HG03439 (cell line): ENCODE data around the gene FHIT.

ENCODE experiments used
- ATAC-seq: cut with Tn5 transposase; IDR thresholded peaks from one replicate; pipeline ENCODE4 v1.9.1; 2021; ENCODE audit warnings: mild to moderate bottlenecking, moderate library complexity; ENCODE audit not compliant: unreplicated experiment

Gene FHIT

DNA sequence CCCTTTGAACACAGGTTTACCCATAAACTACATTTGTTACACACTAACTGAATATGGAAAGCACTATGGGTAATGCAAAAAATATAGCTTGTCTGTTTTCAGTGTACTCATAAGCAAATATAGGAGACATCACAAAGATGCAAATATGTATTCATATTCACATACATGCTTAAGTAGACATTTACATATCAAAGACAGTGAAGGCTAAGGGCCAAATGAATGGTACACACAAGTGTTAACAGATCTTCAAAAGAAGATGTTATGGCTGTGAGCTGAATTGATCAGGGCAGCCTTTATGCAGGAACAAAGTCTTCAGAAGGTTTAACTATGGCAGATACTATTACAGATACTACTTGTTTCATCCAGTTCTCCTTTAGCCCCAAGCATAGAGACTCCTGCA, 384.1 kb downstream of the FHIT start:
- no peak for ATAC-seq

DNA sequence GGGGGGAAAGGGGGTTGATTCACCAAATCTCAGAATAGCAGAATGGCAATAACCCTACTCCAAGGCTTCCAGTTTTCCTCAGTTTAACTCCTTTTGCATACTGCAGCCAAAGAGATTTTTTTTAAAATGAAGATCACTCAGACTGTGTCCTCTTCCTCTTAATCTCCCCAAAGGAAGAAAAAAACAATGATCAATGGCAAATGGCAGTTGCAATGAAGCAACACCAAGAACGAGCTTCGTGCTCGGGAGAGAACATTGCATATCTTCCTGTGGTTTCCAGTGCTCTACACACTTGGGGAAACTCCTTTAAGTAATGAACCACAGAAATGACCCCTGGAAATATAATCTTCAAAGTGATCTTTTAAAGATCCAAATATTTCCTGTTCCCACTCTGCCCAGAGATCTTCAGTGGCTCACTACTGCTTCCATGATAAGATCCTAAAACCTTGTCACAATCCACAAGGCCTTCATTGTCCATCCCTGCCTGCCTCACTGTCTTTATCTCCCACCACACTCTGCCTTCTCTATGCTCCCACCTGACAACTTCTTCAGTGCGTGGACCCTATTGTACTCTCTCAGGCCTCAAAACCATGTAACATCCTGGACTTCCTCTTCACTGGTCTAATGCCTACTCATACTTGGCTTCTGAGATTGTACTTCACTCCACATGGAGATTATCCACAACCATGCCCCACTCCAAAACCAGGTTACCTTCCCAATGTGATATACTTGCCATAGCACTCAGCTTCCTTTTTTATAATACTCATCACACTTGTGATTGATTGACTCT, 394.8 kb downstream of the FHIT start:
- no peak for ATAC-seq

DNA sequence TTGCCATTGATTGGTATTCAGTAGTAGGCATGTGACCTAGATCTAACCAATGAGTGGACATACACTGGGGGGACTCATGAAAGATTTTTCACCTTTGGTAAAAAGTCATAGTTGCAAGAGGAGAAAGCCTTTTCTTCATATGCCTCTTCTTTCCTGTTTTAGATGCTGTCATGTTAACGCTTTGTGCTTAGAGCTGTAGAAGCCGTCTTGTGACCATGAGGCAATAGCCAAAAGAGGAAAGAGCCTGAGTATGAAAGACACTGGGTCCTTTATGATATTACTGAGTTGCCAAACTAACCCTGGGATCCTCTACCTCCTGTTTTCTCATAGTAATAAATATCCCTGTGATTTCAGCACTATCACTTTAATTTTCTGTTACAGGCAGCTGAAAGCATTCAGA, 396.0 kb downstream of the FHIT start:
- no peak for ATAC-seq

DNA sequence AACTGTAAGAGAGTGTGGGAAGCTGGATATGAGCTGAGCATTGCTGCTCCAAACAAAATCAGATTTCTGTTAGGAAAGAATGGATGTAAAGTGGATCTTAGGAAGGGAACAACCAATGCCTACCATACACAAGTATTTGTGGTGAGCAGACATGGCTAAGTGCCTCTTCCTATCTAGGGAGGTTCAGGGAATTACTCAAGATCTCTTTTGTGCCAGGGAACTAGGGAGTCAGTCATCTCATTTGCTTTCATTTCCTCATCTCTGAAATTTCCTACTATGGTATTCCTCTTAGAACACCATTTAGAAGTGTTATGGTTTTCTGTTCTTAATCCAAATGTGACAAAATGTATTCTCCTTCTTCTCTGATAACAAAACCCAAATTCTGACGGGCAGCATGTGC, 396.5 kb downstream of the FHIT start:
- no peak for ATAC-seq

DNA sequence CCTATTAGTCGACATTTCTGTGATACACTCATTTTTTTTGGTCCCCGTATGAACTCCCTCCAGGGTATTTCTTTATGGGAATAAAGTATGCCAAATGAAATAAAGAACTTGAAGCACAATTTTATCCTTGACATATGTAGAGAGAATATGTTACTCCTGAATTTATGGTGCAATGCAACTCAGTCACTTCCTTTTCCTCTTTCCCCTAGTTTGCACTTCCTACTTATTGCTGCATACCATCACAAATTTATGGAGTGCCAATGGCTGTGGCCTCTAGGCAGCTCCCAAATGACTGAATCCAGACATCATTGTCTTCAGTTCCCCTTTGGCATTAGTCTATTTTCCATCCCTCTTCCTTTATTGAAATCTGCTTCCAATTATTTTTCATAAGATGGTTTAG, 403.5 kb downstream of the FHIT start:
- no peak for ATAC-seq

DNA sequence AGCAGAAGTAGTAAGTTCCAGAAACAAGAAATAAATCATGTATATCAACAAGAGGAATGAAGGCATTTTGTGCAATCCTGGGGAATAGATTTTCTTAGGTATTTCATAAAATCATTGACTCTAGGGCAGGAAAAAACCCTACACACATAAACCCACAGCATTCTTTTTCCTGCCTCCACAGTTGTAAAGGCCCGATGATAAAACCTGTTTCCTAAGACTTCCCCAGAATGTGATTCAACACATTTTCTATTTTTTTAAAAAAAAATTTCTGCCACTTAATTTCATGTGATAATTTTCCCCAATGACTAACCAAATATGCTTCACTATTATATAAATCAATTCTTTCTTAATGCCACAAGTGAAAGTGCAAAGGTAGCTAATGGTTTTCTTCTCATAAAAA, 407.0 kb downstream of the FHIT start:
- no peak for ATAC-seq

DNA sequence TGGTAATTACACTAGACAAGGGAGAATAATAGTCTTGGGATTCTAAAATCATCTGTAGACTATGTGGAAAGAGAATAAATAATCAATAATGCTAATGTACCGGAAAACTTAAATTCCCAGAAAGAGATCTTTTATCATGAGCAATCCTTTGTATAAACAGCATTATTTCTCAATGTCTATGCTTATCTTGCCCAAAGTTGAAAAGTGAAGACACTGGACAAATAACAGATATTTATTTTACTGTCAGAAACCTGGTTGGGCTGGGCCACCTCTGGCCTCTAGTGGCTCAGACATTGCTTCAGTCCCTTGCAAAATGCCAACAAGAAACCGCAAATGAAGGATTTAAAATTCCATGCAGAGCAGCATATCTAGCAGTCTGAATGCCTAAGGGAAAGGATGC, 409.9 kb downstream of the FHIT start:
- no peak for ATAC-seq

DNA sequence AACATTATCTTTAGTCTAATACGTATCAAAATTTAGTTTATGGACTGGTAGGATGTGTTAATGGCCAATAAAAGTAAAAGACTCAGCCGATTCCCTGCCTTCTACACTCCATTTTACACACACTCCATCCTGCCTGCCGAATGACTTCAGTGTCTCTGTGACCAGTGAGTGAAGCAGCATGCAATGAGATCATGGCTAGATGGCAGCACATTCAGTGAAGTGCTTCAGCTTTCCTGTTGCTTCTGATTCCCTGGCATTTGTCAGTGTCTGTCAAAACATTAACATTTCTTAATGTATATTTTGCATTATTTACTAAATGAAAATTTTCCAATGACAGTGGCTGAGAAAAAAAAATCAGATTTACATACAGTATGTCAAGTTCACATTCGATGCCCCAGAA, 412.0 kb downstream of the FHIT start:
- no peak for ATAC-seq

DNA sequence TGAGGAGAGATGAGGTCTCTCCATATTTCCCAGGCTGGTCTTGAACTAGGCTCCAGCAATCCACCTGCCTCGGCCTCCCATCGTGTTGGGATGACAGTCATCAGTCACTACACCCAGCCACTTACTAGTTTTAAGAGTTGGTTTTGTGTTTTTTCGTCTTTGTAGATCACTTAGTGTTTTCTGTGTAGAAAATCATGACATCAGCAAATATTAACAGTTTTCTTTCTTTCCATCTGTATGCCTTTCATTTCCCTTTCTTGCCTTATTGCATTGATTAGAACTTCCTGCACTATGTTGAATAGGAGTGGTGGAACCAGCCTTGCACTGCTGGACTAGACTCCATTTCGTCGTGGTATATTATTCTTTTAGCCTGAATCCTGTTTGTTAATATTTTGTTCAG, 415.5 kb downstream of the FHIT start:
- ATAC-seq, result no peak

DNA sequence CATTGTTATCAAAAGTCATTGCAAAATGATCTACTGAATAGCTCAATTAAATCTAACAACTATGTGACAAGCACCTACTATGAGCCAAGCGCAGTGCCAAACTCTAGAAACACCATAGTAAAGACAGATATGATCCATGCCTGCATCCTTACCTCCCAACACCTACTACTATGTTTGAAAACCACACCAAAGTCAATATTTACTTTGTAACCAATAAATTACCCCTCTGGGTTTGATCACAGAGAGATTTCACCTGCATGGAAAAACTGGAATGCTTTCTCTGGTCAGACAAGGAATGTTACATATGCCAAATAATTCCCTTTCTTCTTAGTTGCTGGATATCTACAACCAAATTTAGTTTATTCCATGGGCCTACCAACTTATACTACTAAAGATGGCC, 422.2 kb downstream of the FHIT start:
- ATAC-seq, result no peak

DNA sequence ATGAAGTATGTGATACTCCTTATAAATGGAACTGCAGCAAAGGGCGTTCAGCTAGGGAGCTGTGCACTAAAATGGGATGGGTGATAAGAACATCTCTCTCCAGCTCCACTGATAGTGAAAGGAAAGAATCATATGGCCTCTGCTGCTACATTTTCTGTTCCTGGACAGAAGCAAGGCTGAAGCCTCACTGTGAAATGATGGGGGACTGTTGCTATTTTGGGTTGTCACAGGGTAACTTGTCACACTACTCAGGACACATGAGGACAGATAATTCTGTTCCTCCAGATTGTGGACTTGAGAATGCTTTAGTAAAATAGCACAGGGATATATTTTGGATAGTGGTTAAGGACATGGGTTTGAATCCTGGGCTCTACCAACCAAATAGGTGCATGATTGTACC, 423.6 kb downstream of the FHIT start:
- no peak for ATAC-seq

DNA sequence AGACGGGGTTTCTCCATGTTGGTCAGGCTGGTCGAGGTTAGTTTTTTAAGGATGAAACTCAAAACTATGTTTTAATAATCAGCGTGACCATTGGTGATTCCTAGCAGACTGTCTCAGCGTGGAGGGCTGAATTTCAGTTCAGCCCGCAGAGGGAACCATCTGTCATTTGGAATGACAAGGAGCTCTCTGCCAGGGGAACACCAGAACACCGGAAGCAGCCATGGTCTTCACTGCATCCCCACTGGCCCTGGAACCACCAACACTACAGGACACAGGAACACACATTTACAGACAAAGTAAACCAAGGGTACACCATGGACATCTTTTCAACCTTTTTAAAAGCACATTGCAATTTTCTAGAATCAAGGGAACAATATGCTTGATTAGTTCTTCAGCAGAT, 424.7 kb downstream of the FHIT start:
- no peak for ATAC-seq

DNA sequence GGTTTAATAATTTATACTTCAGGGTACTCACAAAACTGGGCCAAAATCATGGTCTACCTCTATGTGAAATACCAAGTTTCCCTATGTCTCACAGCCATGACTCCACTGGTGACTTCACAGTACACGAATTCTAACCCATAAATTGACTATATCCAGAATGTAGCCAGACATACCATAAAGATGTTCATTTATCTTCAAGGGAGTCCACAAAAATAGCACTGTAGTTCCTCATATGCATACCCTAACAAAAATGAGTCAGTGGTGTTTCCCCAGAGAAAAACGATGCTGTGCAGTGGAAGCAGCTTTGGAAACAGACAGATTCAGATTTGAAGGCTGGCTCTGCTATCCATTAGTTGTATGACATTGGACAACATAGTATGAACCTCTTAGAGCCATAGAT, 438.8 kb downstream of the FHIT start:
- ATAC-seq, result no peak

DNA sequence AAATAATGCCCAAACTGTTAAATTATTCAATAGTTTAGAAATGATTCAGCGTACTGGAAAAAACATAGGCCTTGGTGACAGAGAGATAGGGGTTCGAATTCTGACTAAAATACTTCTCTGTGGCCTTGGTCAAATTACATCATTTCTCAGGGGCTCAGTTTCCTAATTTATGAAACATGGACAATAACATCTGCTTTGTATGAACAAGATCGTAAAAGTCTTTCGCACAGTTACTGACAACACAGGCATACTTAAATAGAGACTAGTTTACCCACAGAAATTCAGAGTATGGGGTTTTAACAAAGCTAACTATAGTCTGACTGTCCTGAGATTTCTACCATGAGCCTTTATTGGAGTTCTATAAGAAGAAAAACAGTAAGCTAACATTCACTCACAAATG, 440.4 kb downstream of the FHIT start:
- ATAC-seq, result no peak

DNA sequence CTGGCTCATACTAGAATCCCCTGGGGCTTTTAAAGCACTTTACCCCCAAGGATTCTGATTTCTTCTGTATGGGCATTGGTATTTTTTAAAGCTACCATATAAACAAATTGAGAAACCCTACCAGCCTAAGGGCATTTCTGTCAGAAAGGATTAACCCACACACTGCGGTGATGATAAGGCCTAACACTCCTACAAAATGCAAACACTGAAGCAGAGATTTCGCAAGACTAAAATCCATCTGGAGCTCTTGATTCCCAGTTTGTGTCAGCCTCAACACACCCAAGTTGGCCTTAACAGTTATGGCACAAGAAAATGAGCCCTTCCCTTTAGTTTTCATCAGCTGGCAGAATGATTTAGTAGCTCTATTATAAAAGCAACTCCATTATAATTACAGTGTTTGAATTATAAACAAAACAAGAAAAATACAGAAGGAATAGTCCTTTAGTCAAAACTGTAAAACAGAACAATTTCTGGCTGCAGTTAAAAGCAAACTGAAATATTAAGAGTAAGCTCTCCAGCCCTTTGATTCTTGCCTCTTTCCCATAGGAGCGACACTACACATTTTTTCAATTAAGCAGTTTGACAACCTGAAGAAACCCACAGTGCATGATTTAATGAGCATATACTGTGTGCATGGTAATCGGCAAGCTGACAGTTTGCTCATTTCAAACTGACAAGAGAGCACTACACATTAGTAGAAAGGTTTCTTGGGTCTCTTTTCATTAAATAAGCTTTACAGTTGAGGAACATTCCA, 441.2 kb downstream of the FHIT start:
- no peak for ATAC-seq

DNA sequence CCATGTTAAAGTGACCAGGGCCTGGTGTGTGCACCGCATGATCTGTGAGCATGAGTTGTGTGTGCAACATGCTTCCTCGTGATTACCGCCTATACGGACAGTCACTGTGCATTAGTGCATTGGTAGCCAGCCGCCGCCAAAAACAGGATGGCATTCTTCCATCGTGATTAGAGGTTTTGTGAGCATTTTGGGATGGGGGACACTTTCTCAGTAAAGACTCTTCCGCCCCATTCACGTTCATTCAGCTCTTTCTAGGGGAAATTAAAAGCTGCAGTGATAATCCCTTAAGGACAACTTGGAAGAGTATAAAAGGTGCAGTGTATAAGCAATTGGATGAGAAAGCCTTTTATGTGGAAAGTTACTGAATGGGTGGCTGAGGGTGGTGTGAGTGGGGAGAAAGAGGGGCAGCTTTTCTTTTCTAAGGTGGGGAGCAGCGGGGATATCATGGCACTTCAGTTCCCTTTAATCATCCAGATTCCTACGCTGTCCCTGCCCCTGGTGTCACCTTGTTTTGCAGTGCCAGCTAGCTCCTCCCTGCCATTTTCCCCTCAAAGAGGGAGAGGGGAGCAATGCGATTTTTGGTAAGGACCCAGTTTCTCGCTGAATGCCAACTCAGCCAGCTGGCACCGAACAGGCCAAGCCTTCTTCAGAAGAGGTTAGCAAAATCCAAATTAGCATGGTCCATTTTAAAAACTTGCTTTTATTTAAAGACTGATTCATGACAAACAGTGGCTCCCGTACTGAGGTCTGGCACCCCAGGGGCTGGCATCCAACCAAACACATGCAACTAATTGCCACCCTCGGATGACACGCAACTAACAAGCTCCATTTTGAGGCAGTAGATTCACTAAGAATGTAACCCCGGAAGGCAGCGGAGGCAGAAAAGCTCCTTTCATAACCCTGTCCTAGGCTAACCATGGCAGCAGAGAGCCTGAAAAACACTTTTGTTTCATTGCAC, 447.8 kb downstream of the FHIT start:
- no peak for ATAC-seq

DNA sequence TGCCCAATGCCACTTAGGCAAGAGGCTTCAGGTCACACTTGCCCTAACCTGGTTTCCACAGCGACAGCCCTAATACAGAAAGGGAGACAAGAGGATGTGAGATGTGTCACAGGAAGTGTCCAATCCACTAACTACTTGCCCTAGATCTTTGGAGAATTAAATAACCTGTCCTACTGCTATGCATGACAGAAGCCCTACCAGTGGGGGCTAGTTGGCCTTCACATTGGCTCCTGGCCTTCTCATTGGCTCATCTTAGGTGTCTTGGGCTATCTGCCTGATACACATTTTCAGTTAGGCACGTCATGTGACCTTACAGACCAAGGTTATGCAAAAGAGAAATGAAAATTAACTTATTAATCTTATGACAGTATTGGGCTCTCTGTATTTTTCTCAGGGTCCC, 449.9 kb downstream of the FHIT start:
- ATAC-seq, result no peak

DNA sequence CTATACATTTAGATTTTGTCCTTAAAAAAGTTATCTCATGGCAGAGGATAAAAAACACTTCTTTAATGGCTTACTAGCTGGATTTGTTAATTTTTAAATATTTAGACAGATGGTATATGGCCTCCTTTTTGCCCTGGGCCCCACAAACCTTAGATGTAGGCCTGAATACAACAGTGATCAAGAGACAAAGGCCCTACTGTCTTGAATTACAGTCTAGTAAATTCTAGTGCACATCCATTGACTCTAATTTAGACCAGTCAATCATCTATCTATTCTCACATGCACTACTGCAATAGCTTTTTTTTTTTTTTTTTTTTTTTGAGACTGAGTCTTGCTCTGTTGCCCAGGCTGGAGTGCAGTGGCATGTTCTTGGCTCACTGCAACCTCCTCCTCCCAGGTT, 452.8 kb downstream of the FHIT start:
- no peak for ATAC-seq

DNA sequence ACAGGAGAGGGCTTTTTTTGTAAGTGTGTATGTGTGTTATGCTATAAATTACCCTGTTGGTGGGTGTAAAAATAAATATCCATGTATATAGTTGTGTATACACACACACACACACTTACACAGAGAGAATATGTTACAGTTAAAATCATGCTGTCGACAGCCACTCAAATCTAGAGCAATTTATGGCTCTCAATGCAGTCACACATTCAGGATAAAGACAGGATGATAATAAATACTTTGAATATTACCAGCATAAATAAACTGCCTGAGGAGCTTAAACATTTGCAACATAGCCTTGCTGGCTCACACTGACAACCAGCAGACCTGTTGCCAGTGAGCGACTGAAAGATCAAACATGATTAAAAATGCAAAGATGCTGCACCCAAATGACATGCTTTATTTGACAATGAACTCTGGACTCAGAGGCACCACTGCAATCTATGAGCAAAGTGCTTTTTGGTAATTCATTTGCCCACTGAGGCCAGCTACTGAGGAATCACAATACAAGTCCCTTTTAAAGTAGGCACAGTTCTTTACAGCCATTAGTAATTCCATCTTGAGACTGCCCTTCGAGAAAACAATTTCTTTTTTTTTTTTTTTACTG, 458.9 kb downstream of the FHIT start:
- no peak for ATAC-seq

DNA sequence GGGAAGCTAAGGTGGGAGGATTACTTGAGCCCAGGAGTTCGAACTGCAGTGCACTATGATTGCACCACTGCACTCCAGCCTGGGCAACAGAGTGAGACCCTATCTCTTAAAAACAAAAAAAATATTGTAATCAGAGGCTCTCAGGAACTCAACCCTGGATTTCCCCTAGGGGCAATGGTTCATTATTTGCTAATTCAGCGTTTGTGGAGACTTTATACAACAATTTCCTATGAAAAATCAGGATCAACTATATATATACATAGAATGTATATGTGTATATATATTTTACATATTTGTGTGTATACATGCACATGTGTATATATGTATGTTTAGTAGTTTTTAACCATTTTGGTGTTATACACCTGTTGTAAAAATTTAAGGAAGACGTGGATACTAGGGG, 463.1 kb downstream of the FHIT start:
- ATAC-seq, result no peak

DNA sequence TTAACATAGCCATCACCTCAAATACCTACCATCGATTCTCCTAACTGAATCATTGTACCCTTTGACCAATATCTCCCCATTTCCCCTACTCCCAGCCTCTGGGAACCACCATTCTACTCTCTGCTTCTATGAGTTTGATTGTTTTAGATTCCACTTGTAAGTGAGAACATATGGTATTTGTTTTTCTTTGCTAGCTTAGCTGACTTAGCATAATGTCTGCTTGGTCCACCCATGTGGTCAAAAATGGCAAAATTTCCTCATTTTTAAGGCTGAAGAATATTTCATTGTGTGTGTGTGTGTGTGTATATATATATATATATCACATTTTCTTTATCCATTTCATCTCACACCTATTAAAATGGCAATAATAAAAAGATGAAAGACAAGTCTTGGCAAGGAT, 469.3 kb downstream of the FHIT start:
- ATAC-seq, result no peak
